ENCODE measurements around the gene MESP2. TPM values are rescaled to one million over a fixed set of nuclear protein-coding genes. Genes with fewer than 3 reads are reported as not detected.

Gene MESP2
- total RNA-seq, 1 donor from 2014 or later = 0.51 TPM

GRCh38 chr15:89823836-89824606, 47.9 kb downstream of the MESP2 start:
- ATAC-seq = no peak
- intact Hi-C loops (cut with DNase I) = no loop called here

GRCh38 chr15:89824607-89824867, 48.4 kb downstream of the MESP2 start:
- no peak for ATAC-seq
- intact Hi-C loops (cut with DNase I) = no loop called here
- no peak for DNase-seq (ENCODE audit: missing footprints)

More at GRCh38 chr15:89823836-89824606, 47.9 kb downstream of the MESP2 start:
- no peak for DNase-seq (ENCODE audit: missing footprints)

GRCh38 chr15:89825271-89825940, 49.3 kb downstream of the MESP2 start:
- ATAC-seq (no peak), DNase-seq (ENCODE audit: missing footprints) (no peak)

GRCh38 chr15:89826671-89827655, 50.8 kb downstream of the MESP2 start:
- no peak for DNase-seq (ENCODE audit: missing footprints)
- no peak for ATAC-seq
- intact Hi-C loops (cut with DNase I) = loop anchor here (5.0 kb wide), 2 partner anchors 50 to 75 kb away; partner anchors contain the start of gene MESP1

More at GRCh38 chr15:89825271-89825940, 49.3 kb downstream of the MESP2 start:
- intact Hi-C loops (cut with DNase I) = loop anchor here (5.0 kb wide), 2 partner anchors 52 to 73 kb away; partner anchors contain the start of gene MESP1

GRCh38 chr15:89827829-89828228, 51.7 kb downstream of the MESP2 start:
- ATAC-seq (peak; percentile 9), DNase-seq (ENCODE audit: missing footprints) (no peak)
- intact Hi-C loops (cut with DNase I) = loop anchor here (5.0 kb wide), 2 partner anchors 49 to 76 kb away; partner anchors contain the start of gene MESP1

Other genes with a start within 250 kb of the MESP2 start
- gene TICRR, start 200.9 kb upstream of the MESP2 start, total RNA-seq = 0.16 TPM
- gene KIF7, start 120.9 kb upstream of the MESP2 start, total RNA-seq = 2.2 TPM
- 17.6 TPM for gene PLIN1, start 97.0 kb upstream of the MESP2 start, total RNA-seq
- 13.7 TPM for gene PEX11A, start 85.6 kb upstream of the MESP2 start, total RNA-seq
- not detected for gene WDR93, start 85.5 kb upstream of the MESP2 start, total RNA-seq
- gene MESP1, start 25.1 kb upstream of the MESP2 start, total RNA-seq = 7.4 TPM
- gene ANPEP, start 38.5 kb downstream of the MESP2 start, total RNA-seq = 9.4 TPM
- 46.9 TPM for gene AP3S2, start 117.7 kb downstream of the MESP2 start, total RNA-seq
- gene ARPIN, start 136.6 kb downstream of the MESP2 start, total RNA-seq = 12.0 TPM
- gene ZNF710, start 225.0 kb downstream of the MESP2 start, total RNA-seq = 5.4 TPM